ENCODE results near the gene GHITM. TPM values are rescaled to one million over a fixed set of nuclear protein-coding genes. Genes with fewer than 3 reads are reported as not detected.
A peak's percentile ranks its signal among the peaks of the same experiment; 100 is the strongest.
"Not testable (repeated sequence)": the region's sequence is repeated elsewhere in the genome, so short reads cannot be mapped to it uniquely, and the experiment has no call there.

GHITM gene
- total and polyA plus RNA-seq, 2 of the 4 experiments (the other 2 are of a cell fraction) = 103 to 185 TPM

GRCh38 chr10:84179059-84179710 is 39.9 kb downstream of the GHITM start:
- H3K56ac ChIP-seq (ENCODE audit: extremely low read depth, insufficient read depth, low read length) = no peak overlapping the region
- no peak overlapping the region for H4K5ac ChIP-seq (ENCODE audit: low read depth, low read length)
- no peak overlapping the region for H3K27ac ChIP-seq (ENCODE audit: insufficient read depth, low read length)
- H4K8ac ChIP-seq (ENCODE audit: low read depth in 2 of 2, low read length in 2 of 2) = no peak overlapping the region
- H3K9ac ChIP-seq (ENCODE audit: low read depth, low read length) = no peak overlapping the region
- no peak overlapping the region for H2BK20ac ChIP-seq (ENCODE audit: low read depth, low read length)
- H2AFZ ChIP-seq (replicated peaks; ENCODE audit: low read length, poor library complexity) = no peak overlapping the region
- H4K91ac ChIP-seq (ENCODE audit: insufficient read depth, low read depth, low read length) = no peak overlapping the region
- dilution Hi-C loops (cut with HindIII; ENCODE audit: low sequenced_read_pairs, unreplicated experiment) (no loop called here), in situ Hi-C loops (cut with MboI; ENCODE audit: low sequenced_read_pairs) (no loop called here), intact Hi-C loops (cut with micrococcal nuclease) (no loop called here)
- H3K9me1 ChIP-seq (ENCODE audit: insufficient read depth, low read length) = 0 out of 2 replicates have a peak, but pooled peaks cover 4% of the 10 kb centered on the region
- BruUV-seq (replicated peaks) = no TSS peak
- no peak overlapping the region for H2BK120ac ChIP-seq (ENCODE audit: low read depth, low read length)
- TF ChIP-seq BHLHE40 (IDR thresholded peaks at IDR 0.05; ENCODE audit: low read depth, low read length) (peak; percentile 7; the same call in 1 of the 2 replicates), MAFK (IDR thresholded peaks at IDR 0.05; ENCODE audit: low read depth, low read length) (no peak)
- no peaks in the 10 kb centered on the region for H4K20me1 ChIP-seq (ENCODE audit: insufficient read depth, low read length)
- H2AK9ac ChIP-seq (replicated peaks; ENCODE audit: low read depth, low read length, poor library complexity) = no peak overlapping the region
- H2BK5ac ChIP-seq (ENCODE audit: low read depth, low read length, poor library complexity, severe bottlenecking) = no peak overlapping the region
- no peak overlapping the region for H3K14ac ChIP-seq (replicated peaks; ENCODE audit: low read depth, low read length)
- H3K23ac ChIP-seq (ENCODE audit: low read depth, low read length) = no peak overlapping the region
- H3K79me1 ChIP-seq (ENCODE audit: low read depth in 1 of 2, low read length in 2 of 2) = no peaks in the 10 kb centered on the region
- H2BK15ac ChIP-seq (ENCODE audit: low read depth, low read length) = no peak overlapping the region
- 53% methylated on average over 4 of the region's 12 CpGs; no CpG with 5 or more reads in 1 of the 2 experiments for WGBS, 2 experiments (ENCODE audit: extremely low coverage in 2 of 2, insufficient read length in 1 of 2)
- peak; percentile 27 for DNase-seq
- no peak overlapping the region for H2AK5ac ChIP-seq (ENCODE audit: low read depth, low read length)
- no peaks in the 10 kb centered on the region for H3K36me3 ChIP-seq (ENCODE audit: control insufficient read depth, insufficient read depth, low read length)
- H3K9me3 ChIP-seq (ENCODE audit: control insufficient read depth, insufficient read depth, low read length) = no peaks in the 10 kb centered on the region
- H3K4ac ChIP-seq (ENCODE audit: low read depth, low read length) = no peak overlapping the region
- no peak overlapping the region for H3K18ac ChIP-seq (ENCODE audit: low read depth, low read length)
- H3K4me2 ChIP-seq (ENCODE audit: low read depth, low read length) = no peak overlapping the region
- no peak overlapping the region for H3K4me3 ChIP-seq (ENCODE audit: insufficient read depth, low read depth, low read length)
- CTCF ChIA-PET = no interaction called here
- H3K27me3 ChIP-seq (ENCODE audit: control insufficient read depth, insufficient read depth, low read length) = no peaks in the 10 kb centered on the region
- POLR2A ChIA-PET (ENCODE audit: unreplicated experiment) = no interaction called here
- no peak for ATAC-seq (ENCODE audit: low read depth)
- H3K4me1 ChIP-seq (ENCODE audit: control insufficient read depth, insufficient read depth, low read length) = no peaks in the 10 kb centered on the region

DNA sequence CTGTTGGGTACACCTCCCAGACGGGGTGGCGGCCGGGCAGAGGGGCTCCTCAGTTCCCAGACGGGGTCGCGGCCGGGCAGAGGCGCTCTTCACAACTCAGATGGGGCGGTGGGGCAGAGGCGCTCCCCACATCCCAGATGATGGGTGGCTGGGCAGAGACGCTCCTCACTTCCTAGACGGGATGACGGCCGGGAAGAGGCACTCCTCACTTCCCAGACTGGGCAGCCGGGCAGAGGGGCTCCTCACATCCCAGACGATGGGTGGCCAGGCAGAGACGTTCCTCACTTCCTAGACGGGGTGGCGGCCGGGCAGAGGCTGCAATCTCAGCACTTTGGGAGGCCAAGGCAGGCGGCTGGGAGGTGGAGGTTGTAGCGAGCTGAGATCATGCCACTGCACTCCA is 41.1 kb downstream of the GHITM start:
- BruUV-seq (replicated peaks); H2BK5ac ChIP-seq (ENCODE audit: low read depth, low read length, poor library complexity, severe bottlenecking); H4K91ac ChIP-seq (ENCODE audit: insufficient read depth, low read depth, low read length); POLR2A ChIA-PET (ENCODE audit: unreplicated experiment); H3K79me1 ChIP-seq (ENCODE audit: low read depth in 1 of 2, low read length in 2 of 2); H2BK120ac ChIP-seq (ENCODE audit: low read depth, low read length); CTCF ChIA-PET; H3K4ac ChIP-seq (ENCODE audit: low read depth, low read length); H4K5ac ChIP-seq (ENCODE audit: low read depth, low read length); H3K9ac ChIP-seq (ENCODE audit: low read depth, low read length); H3K4me1 ChIP-seq (ENCODE audit: control insufficient read depth, insufficient read depth, low read length); H2BK15ac ChIP-seq (ENCODE audit: low read depth, low read length); H3K4me2 ChIP-seq (ENCODE audit: low read depth, low read length); H3K56ac ChIP-seq (ENCODE audit: extremely low read depth, insufficient read depth, low read length); dilution Hi-C loops (cut with HindIII; ENCODE audit: low sequenced_read_pairs, unreplicated experiment); H3K18ac ChIP-seq (ENCODE audit: low read depth, low read length); in situ Hi-C loops (cut with MboI; ENCODE audit: low sequenced_read_pairs); DNase-seq; ATAC-seq (ENCODE audit: low read depth); intact Hi-C loops (cut with micrococcal nuclease); H3K9me1 ChIP-seq (ENCODE audit: insufficient read depth, low read length); H2AFZ ChIP-seq (replicated peaks; ENCODE audit: low read length, poor library complexity); H3K36me3 ChIP-seq (ENCODE audit: control insufficient read depth, insufficient read depth, low read length); H3K27me3 ChIP-seq (ENCODE audit: control insufficient read depth, insufficient read depth, low read length); H2BK20ac ChIP-seq (ENCODE audit: low read depth, low read length); H3K27ac ChIP-seq (ENCODE audit: insufficient read depth, low read length); H3K23ac ChIP-seq (ENCODE audit: low read depth, low read length); H2AK9ac ChIP-seq (replicated peaks; ENCODE audit: low read depth, low read length, poor library complexity); H4K20me1 ChIP-seq (ENCODE audit: insufficient read depth, low read length); H3K4me3 ChIP-seq (ENCODE audit: insufficient read depth, low read depth, low read length); H3K14ac ChIP-seq (replicated peaks; ENCODE audit: low read depth, low read length); H3K9me3 ChIP-seq (ENCODE audit: control insufficient read depth, insufficient read depth, low read length); H2AK5ac ChIP-seq (ENCODE audit: low read depth, low read length); H4K8ac ChIP-seq (ENCODE audit: low read depth in 2 of 2, low read length in 2 of 2): not testable (repeated sequence)
- WGBS, 2 experiments (ENCODE audit: extremely low coverage in 2 of 2, insufficient read length in 1 of 2) = 88% methylated on average over 8 of the region's 22 CpGs; no CpG with 5 or more reads in 1 of the 2 experiments
